Peyer's patch (tissue), 4 donors: Measurements from ENCODE around the gene GPR62.

Source experiments
- POLR2A ChIP-seq, 2 donors: fragments of 450-650 bp; IDR thresholded peaks; one replicate each; pipeline ENCODE4 v1.5.1; 2017; ENCODE audit warnings: antibody characterized with exemption in 2 of 2, mild to moderate bottlenecking in 2 of 2, moderate library complexity in 2 of 2
- TF ChIP-seq, protein P1 (sequence below), 6 experiments: fragments of 450-650 bp in 4 of 6; fragments of 200-600 bp in 2 of 6; sonication (generic) in 1 of 6; IDR thresholded peaks; one replicate each; pipeline ENCODE4 v1.5.1; 2017 to 2019; ENCODE audit warnings: antibody characterized with exemption in 6 of 6, mild to moderate bottlenecking in 3 of 6, moderate library complexity in 1 of 6

DNA sequence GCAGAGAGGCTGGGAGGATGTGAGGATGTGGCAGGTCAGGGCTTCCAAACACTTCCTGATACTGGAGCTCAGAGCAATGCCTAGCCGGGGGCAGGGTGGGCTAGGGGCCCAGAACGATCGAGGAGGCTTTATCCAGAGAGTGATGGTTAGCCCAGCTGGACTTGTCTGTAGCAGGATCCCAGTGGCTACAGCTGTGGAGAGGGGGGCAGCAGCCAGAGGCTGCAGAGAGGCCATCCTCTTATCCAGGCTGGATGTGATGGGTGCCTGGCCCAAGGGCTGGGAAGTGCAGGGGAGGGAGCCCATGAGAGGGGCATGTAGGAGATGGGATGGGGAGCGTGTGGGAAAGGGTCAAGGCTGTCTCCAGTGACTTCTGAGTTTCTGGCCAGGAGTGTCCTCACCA is 8.4 kb upstream of the GPR62 start:
- TF ChIP-seq, protein P1, sequence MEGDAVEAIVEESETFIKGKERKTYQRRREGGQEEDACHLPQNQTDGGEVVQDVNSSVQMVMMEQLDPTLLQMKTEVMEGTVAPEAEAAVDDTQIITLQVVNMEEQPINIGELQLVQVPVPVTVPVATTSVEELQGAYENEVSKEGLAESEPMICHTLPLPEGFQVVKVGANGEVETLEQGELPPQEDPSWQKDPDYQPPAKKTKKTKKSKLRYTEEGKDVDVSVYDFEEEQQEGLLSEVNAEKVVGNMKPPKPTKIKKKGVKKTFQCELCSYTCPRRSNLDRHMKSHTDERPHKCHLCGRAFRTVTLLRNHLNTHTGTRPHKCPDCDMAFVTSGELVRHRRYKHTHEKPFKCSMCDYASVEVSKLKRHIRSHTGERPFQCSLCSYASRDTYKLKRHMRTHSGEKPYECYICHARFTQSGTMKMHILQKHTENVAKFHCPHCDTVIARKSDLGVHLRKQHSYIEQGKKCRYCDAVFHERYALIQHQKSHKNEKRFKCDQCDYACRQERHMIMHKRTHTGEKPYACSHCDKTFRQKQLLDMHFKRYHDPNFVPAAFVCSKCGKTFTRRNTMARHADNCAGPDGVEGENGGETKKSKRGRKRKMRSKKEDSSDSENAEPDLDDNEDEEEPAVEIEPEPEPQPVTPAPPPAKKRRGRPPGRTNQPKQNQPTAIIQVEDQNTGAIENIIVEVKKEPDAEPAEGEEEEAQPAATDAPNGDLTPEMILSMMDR (IDR thresholded peaks at IDR 0.05) = no peak
- TF ChIP-seq POLR2A (IDR thresholded peaks at IDR 0.05) = no peak
